HG02798 (cell line): Measurements from ENCODE around the gene MTHFSD.
A peak's percentile ranks its signal among the peaks of the same experiment; 100 is the strongest.
"Not testable (repeated sequence)": the region's sequence is repeated elsewhere in the genome, so short reads cannot be mapped to it uniquely, and the experiment has no call there.

Experiments used
- ATAC-seq: cut with Tn5 transposase; IDR thresholded peaks from one replicate; pipeline ENCODE4 v1.9.1; 2021; ENCODE audit warnings: mild to moderate bottlenecking; ENCODE audit not compliant: unreplicated experiment, poor library complexity

MTHFSD gene, protein sequence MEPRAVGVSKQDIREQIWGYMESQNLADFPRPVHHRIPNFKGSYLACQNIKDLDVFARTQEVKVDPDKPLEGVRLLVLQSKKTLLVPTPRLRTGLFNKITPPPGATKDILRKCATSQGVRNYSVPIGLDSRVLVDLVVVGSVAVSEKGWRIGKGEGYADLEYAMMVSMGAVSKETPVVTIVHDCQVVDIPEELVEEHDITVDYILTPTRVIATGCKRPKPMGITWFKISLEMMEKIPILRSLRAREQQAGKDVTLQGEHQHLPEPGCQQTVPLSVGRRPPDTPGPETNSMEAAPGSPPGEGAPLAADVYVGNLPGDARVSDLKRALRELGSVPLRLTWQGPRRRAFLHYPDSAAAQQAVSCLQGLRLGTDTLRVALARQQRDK

DNA sequence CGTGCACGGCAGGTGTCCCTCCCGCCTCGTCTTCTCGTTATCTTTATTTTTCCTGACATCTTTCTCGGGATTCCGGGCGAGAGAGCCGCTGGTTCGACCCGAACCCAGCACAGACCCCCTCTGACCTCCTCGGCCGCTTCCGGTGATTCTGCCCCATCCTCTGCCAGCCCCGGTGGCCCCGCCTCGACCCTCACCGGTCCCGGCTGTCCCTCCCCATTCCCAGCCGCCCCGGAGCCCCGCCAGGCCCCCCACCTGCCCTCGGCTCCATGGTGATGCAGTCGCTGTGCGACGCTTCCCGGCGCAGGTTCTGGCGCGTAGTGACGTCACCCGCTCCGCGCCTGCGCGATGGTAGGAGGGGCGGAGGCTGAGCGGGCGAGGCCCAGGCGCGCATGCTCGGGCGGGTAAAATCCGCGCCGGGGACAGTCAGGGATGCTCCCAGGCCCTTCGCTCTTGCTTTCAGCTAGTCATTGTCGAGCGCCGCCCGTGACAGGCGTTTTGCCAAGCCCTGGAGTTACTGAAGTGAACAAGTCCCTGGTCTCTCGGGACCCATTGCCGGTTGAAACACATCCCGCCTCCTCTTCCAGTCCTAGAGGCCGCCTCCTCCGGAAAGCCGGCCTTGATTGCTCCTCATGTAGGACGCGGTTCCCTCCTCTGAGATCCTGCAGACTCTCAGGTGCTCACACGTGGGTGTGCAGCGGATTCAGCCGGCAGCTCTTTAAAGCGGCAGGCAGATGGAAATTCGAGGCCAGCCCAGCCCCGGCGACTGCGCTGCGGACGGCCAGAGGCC is at the start of gene MTHFSD:
MTHFSD (minus strand) TSS at position 319 of the 787 bp plus-strand sequence; CDS start at position 268, 51 bp downstream.
- ATAC-seq: peak; percentile 94

DNA sequence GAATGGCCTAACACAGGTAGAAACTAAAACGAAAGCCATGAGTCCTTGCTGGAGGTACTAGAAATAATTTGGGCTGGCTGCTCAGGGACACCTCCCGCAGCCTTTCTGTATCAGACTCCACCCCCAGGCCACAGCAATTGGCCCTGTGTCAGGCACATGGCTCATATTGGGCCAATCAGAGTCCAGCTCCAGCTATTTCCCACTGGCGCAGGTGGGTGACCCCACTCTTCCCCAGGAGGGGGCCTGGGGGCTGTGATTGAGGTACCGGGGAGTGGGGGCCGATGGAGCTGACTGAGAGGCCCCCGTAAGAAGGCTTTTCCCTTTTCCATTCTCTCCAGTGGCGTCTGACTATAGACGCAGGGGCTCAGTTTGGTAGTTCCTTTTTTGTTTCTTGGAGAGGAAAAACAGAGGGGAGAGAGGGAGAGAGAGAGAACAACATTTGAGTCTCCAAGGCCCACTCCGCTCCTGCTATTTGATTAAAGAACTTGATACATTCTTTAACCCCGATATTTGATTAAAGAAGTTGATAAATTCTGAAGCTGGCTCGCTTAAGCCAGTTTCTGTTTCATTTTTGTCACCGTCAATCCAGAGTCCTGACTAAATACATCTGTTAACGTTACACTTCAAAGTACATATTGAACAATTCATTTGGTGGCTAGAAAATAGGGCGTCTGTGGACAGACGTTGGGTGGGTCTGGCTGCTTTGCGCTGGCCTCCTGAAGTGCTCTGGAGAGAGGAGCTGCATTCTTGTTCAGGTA is 49.6 kb upstream of the MTHFSD start:
- peak; percentile 88 for ATAC-seq

DNA sequence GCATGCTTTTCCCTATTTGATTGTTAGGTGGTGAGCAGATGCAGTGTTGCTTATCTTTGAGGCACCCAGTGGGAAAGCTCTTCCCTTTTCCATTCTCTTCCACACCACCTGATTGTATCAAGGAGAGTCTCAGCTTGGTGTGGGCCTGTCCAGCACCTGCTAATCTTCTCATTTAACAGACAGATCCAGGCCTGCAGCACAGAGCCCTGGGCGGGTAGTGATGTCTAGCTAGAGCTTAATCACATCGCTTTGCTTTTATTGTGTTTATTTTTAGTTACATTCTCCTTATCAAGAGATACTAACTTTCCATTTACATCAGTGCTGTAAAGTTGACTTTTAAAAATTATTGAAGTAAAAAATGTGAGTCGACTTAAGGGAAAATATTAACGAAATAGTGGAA is 47.5 kb upstream of the MTHFSD start:
- ATAC-seq: no peak

DNA sequence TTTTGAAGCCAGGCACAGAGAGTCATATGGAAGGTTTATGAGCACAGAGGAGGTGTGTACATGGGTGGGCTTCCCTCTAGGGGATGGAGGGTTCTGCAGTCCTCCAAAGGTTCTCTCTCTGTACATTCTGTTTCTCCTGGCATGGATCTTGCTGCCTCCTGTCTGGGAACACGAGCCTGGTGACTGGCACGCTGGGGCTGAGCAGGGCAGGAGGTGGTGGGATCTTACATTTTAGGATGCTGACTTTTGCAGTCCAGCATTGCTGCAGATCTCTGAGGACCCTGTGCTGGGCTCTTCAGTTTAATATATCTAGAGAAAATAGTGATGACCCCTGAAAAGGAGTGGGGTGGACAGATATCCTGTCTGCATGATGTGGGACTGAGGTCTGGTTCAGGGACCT is 46.3 kb upstream of the MTHFSD start:
- no peak for ATAC-seq

DNA sequence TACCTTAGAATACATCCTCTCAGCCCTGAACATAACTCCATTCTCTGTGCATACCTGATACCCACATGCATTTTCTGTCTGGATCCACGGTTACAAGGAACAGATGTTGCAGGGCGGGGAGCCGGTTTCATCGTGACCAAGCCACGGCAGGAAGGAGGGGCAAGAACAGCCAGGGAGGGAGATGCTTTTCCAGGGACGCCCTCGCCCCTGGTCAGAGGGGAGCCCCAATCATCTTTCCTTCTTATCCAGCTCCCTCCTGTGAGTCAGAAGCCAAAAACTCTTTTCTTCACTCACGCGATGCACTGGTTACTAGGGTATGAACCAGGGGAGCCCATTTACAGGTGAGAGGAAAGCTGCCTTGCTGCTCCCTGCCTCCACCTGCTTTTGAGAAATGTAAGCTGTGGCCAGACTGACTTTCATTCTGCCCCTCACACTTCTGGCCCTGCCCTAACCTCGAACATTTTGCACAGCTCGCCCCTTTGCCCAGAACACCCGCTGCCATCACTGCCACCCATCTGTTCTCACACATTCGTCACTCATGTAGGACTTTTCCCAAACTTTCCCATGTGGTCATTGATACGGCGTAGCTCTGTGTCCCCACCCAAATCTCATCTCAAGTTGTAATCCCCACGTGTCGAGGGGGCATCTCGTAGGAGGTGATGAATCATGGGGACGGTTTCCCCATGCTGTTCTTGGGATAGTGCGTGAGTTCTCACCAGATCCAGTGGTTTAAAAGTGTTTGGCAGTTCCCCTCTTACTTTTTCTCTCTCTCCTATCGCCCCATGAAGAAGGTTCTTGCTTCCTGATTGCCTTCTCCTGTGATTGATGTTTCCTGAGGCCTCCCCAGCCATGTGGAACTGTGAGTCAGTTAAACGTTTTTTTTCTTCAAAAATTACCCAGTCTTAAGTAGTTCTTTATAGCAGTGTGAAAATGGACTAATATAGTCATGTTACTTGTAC is 43.9 kb upstream of the MTHFSD start:
- ATAC-seq: no peak

DNA sequence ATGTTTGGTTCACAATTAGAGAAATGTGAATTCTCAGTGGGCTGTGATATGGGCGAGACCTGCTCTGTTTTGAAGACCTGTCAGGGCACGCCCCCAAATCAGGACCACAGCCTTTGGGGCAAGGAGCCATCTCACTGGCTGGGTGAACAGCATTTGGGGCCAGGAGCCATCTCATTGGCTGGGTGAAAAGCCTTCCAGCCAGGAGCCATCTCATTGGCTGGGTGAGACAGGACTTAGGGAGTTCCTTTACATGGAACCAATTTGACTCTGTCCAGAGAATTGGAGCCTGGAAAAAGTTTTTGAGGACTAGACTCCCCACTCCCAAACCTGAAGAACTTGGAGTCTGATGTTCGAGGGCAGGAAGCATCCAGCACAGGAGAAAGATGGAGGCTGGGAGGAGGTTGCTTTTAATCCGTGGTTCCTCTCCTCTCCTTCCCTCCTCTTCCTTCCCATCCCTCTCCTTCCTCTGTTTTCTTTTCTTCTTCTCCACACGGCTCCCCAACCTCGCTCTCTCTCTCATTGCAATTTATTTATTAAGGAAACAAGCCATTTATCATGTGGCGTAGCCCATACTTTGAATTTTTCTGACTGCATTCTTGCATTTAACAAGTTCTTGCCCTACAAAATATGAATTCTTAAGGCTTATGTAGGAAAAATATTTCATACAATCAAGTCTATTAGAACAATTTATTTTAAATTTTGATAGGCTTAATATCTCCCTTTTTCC is 43.0 kb upstream of the MTHFSD start:
- no peak for ATAC-seq

DNA sequence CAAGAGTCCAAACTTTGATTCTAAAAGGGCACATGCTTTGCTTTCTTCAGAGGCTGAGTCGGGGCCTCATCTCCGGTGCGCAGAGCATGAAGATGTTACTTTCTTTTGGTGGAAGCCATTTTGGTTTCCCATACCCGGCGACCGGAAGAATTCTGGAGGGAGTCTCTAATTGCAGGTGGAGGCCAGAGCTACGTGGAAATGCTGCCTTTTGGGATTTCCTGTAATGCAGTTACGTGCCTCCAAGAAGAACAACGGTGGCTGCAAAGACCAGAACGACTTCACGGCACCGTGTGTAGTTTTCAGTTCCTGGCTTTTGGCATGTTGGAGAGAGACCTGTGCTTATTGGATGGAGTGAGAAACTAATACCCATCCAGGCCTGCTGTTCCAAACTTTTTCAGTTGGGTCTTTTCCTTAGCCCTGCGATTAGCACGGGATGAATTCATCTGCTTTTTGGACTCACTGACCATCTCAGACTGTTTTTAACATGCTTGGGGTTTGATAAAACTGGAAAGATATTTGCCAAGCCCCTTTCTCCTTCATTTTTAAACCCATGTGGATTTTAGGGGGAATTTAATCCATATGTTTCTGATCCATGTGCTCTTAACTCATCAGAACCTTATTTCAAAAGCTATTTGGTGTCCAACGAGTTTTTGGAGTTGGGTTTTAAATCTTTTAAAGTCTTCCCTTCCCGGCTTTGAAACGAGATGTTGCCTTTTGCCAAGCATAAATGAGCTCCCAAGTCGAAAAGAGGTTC is 42.3 kb upstream of the MTHFSD start:
- ATAC-seq: no peak

DNA sequence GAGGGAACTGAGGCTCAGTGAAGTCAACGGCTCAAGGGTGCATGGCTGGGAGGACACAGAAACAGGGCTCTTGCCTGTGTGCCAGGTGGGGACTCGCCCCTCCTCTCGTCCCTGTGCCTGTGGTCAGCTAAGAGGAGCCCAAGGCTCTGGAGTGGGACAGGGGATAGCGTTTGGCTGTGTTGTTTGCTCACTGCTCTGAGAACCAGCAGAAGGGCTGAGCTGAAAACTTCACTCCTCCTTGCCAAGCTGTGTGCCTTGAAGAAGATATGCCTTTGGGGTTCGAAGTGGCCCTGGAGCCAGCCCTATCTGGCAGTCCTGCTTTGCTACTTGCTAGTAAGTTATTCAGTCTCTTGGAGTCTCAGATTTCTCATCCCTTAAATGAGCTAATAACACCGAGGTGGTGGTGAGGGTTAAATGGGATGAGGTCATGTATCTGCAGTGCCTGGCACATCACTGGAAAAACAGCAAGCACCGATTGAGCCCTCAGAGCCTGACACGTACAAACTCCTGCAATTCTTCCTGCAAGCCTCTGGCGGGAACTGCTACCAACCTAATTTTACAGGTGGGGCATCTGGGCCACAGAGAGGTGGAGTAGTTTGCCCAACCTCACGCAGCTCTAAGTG is 41.1 kb upstream of the MTHFSD start:
- no peak for ATAC-seq

DNA sequence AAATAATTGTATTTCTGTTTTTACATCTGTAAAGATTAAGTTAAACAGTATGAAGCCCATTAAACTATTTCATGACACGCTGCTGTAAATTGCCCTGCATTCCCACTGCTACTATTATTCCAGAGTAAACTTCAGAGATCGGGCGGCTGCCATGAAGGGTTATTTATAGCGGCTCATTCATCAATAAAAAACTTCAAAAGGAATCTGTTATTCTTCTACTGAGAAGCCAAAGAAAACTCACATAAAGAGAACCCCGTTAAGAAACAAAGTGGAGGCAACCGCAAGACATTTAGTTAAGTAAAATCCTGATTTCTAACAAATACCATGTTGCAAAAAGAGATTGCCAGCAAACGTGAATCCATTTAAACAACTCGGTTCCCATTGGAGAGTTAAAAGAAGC is 39.7 kb upstream of the MTHFSD start:
- ATAC-seq: no peak

DNA sequence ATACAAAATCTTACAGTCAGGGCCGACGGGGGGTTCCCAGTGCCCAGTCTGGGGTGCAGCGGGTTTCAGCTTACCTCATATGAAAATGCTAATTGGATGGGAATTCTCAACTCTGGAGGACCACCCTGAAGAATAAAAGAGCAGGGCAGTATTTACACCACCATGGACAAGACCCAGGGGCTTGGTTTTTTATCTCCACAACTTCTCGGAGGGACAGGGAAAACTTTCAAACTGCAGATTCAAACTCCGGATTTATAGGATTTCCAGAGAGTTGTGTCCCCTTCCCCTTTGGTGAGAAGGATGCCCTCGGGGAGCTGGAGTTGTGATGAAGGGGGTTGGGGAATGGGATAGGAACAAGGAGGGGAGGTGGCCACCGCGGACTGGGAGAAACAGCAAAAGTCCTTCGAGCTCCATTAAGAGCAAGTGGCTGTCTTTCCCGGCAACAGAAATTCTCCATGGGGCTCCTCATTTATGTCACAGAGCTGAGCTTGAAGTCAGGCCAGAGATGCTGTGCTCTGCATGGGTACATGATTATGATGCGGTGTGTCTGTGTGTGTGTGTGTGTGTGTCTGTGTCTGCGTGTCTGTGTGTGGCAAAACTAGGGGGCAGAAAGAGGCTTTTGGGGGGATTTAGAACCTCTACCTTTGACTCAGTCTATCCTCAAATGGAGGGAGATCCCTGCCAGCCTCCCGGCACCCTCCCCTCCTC is 39.0 kb upstream of the MTHFSD start:
- no peak for ATAC-seq

DNA sequence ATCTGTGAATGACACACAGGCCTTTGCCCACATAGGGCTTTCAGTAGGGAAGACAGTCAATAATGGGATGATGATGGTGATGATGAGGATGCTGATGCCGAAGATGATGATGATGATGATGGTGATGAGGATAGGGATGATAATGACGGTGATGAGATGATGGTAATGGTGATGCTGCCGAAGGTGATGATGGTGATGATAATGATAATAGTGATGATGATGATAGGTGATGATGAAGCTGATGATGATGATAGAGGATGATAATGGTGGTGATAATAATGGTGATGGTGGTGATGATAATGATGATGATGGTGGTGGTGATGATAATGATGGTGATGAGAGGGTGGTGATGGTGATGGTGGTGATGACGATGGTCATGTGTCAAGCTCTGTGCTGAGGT is 36.2 kb upstream of the MTHFSD start:
- ATAC-seq: no peak

DNA sequence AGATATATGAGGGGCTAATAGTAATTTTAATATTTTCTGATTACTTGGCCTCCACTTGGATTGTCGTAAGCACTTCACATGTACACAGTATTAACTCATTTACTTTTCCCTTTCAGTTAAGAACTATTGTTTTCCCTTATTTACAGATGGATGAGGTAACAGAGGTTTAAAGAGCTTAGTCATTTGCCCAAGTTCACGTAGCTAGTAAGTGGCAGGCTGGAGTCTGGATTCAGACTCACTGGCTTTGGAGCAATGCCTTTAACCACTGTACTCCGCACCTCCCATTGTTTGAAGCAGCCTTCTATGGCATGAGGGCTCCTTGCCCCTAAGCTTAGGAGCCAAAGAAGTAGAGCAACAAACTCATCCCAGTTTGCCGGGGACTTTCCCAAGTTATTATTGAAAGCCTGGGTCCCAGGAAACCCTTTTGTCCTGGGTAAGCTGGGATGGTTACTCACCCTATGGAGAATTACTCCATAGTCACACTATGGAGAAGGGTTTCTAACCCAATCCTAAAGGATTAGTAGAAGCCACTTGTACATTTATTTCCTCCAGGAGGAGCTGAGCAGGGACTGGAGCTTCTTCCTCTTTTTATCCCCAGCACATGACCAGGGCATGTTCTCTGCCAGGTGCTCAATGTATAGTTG is 35.6 kb upstream of the MTHFSD start:
- no peak for ATAC-seq

DNA sequence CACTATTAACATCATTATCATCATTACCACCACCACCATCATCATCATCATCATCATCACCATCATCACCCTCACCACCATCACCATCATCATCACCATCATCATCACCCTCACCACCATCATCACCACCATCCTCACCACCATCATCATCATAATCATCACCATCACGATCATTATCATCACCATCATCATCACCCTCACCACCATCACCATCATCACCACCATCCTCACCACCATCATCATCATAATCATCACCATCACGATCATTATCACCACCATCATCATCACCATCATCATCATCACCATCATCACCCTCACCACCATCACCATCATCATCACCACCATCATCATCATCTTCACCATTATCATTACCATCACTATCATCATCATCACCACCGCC is 32.9 kb upstream of the MTHFSD start:
- not testable (repeated sequence) for ATAC-seq

DNA sequence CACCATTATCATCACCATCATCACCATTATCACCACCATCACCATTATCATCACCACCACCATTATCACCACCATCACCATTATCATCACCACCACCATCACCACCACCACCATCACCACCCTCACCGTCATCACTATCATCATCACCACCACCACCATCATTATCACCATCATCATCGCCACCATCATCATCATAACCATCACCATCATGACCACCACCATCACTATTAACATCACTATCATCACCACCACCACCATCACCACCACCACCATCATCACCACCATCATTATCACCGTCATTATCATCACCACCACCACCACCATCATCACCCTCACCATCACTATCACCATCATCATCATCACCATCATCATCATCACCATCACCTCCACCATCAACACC is 32.5 kb upstream of the MTHFSD start:
- no peak for ATAC-seq

DNA sequence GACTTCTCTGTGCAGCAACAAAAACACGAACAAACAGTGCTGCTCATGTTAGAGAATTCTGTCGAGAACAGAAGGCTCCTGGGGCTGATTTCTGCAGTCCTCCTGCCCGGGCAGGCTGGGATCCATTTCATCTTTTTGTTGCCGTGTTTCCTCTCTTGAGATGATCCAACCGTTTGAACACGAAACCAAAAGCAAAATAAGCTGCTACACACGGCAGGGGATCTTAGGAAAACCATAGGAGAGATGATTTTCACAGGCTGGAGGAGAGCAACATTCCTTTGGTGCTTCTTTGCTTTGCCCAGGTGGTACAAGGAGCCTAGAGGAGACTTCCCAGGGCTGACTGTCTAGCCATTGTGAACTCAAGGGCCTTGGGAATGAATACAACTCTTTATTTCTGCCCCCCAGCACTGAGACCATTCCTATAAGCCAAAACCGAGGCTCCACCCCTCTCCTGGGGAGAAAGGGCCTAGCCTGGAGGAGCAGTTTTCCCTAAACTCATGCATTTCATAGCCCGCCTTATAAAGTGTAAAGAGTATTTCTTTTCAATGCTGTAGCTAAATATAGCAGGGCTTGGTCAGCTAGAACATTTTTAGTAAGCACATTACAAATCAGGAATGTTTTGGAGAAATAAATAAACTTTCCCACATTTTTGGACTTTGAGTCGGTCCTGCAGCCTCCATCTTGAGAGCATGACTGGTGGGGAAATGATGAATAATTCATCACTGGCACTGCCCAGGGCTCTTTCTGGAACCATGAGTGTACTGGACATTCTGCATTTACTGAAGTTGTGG is 31.0 kb upstream of the MTHFSD start:
- ATAC-seq: no peak
